Esophagus muscularis mucosa (tissue), 4 donors: ENCODE measurements around the gene MTA3. TPM values are rescaled to one million over a fixed set of nuclear protein-coding genes. Genes with fewer than 3 reads are reported as not detected.

ENCODE experiments used
- DNase-seq: peaks from one replicate; pipeline ENCODE4 v3.0.0-alpha.2; 2017; ENCODE audit errors: extremely low spot score
- H3K27ac ChIP-seq, 4 donors: fragments of 200-600 bp; sonication (generic); replicated peaks in 1 of 4; 1 replicate in 3 of 4; 2 replicates in 1 of 4; pipeline ENCODE4 v1.5.1; 2016 to 2019; ENCODE audit warnings: mild to moderate bottlenecking in 1 of 4
- H3K27me3 ChIP-seq, 4 donors: fragments of 200-600 bp; sonication (generic); one replicate each; pipeline versions ENCODE4 v1.5.1 to v1.6.0; 2016 to 2019
- H3K36me3 ChIP-seq, 4 donors: fragments of 200-600 bp; sonication (generic); one replicate each; pipeline ENCODE4 v1.5.1; 2016 to 2019
- H3K4me1 ChIP-seq, 4 donors: fragments of 200-600 bp; sonication (generic); one replicate each; pipeline ENCODE4 v1.5.1; 2016 to 2019
- H3K4me3 ChIP-seq, 4 donors: fragments of 200-600 bp; sonication (generic); 1 replicate in 2 of 4; 2 replicates in 2 of 4; pipeline ENCODE4 v1.5.1; 2016 to 2019; ENCODE audit warnings: mild to moderate bottlenecking in 4 of 4, moderate library complexity in 1 of 4
- H3K9me3 ChIP-seq, 4 donors: fragments of 200-600 bp; sonication (generic); 1 replicate in 3 of 4; 2 replicates in 1 of 4; pipeline ENCODE4 v1.5.1; 2016 to 2019
- EP300 ChIP-seq: sonication (generic); formaldehyde crosslinking; IDR thresholded peaks from one replicate; pipeline ENCODE4 v1.6.1; 2017; ENCODE audit warnings: antibody characterized with exemption
- POLR2A ChIP-seq: fragments of 450-650 bp; IDR thresholded peaks from one replicate; pipeline ENCODE4 v1.6.1; 2017; ENCODE audit warnings: antibody characterized with exemption, moderate library complexity, mild to moderate bottlenecking, low read depth
- POLR2AphosphoS5 ChIP-seq, 2 donors: sonication (generic); formaldehyde crosslinking; IDR thresholded peaks; one replicate each; pipeline ENCODE4 v1.6.1; 2017; ENCODE audit warnings: antibody characterized with exemption in 2 of 2
- WGBS: methylation state at CpG from one replicate; pipeline ENCODE4 v1.1.5; 2018; 5-methylcytosine and 5-hydroxymethylcytosine counted together
- intact Hi-C: fragments of 100-400 bp; cut with DNase I; formaldehyde crosslinking; loops from one replicate; pipeline ENCODE4 v1.15.1; 2023
- total RNA-seq, 4 donors: library from RNA; depleted of rRNA; stranded (reverse); fragments of >200 nt; gene quantifications; one replicate each; pipeline versions ENCODE4 v1.1.0 to v1.2.1, GENCODE V29; 2016
- TF ChIP-seq, protein P1 (sequence below), 3 experiments: fragments of 200-600 bp in 2 of 3; fragments of 450-650 bp in 1 of 3; sonication (generic) in 2 of 3; IDR thresholded peaks; one replicate each; pipeline ENCODE4 v1.5.1; 2017 to 2019; ENCODE audit warnings: antibody characterized with exemption in 3 of 3, mild to moderate bottlenecking in 2 of 3, moderate library complexity in 1 of 3

The MTA3 gene
- total RNA-seq, 4 donors from 2014 or later: 20.5 to 27.7 (median 24.3) TPM

DNA sequence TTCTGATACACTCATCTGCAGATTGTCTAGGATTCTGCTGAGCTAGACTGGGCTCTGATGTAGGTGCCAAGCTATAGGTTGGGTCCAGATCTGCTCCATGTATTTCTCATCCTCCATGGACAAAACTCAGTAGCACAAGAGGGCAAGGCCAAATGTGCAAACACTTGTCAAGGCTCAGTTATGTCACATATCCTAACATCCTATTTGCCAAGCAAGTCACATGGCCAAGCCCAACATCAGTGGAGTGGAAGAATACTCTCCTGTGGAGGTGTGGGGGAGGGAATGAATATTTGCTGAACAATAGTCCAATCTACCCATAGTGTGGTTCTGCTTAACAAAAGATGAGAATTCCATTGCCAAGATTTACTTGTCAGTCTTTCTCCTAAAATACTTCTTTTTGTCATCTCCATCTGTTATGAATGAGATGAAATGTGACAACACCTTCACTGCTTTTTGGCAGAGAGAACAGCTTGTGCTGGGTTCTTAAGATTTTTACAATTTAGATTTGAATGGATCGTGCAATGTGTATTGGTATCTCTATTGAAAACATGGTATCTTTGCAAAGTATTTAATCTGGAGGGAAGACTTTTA lies 105.7 kb downstream of the MTA3 start:
- no peak for DNase-seq
- TF ChIP-seq EP300: no peak
- TF ChIP-seq POLR2A: no peak
- TF ChIP-seq, protein P1, sequence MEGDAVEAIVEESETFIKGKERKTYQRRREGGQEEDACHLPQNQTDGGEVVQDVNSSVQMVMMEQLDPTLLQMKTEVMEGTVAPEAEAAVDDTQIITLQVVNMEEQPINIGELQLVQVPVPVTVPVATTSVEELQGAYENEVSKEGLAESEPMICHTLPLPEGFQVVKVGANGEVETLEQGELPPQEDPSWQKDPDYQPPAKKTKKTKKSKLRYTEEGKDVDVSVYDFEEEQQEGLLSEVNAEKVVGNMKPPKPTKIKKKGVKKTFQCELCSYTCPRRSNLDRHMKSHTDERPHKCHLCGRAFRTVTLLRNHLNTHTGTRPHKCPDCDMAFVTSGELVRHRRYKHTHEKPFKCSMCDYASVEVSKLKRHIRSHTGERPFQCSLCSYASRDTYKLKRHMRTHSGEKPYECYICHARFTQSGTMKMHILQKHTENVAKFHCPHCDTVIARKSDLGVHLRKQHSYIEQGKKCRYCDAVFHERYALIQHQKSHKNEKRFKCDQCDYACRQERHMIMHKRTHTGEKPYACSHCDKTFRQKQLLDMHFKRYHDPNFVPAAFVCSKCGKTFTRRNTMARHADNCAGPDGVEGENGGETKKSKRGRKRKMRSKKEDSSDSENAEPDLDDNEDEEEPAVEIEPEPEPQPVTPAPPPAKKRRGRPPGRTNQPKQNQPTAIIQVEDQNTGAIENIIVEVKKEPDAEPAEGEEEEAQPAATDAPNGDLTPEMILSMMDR (IDR thresholded peaks at IDR 0.05): no peak
- no peak for TF ChIP-seq POLR2AphosphoS5 (IDR thresholded peaks at IDR 0.05)
- 100% methylated on average over 1 of the region's 1 CpG for WGBS
- H3K27ac ChIP-seq: no peak overlapping the region
- H3K4me3 ChIP-seq: no peak overlapping the region
- no peaks in the 10 kb centered on the region for H3K9me3 ChIP-seq
- H3K4me1 ChIP-seq: peaks cover 0 to 9% (median 0%) of the 10 kb centered on the region in 4 donors
- peaks cover 0 to 4% (median 0%) of the 10 kb centered on the region in 4 donors for H3K36me3 ChIP-seq
- intact Hi-C loops: no loop called here
- no peaks in the 10 kb centered on the region for H3K27me3 ChIP-seq

DNA sequence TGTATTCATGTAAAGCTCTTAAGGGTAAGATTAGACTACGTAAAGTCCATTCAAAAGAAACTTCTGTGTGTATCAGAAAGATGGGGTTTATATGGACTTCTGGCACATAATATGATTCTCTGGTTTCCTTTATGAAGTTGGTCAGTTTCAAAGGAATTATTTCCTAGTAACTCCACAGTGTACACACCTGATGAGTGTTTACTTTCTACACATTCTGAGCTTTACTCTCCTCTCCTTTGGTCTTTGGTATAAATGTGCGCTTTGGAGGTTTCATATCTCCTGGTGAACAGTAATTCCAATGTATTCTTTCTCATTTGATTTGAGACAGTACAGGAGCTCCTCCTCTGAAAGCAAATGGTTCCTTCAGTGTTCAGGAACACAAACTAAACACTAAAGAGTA lies 107.4 kb downstream of the MTA3 start:
- Histone ChIP-seq H3K4me3 (no peak overlapping the region), H3K27ac (no peak overlapping the region), H3K36me3 (peaks cover 0 to 4% (median 0%) of the 10 kb centered on the region in 4 donors), H3K27me3 (no peaks in the 10 kb centered on the region), H3K4me1 (peaks cover 0 to 5% (median 2%) of the 10 kb centered on the region in 4 donors), H3K9me3 (no peaks in the 10 kb centered on the region)
- TF ChIP-seq EP300 (no peak), POLR2A (no peak)
- DNase-seq: no peak
- intact Hi-C loops: no loop called here
- 95% methylated on average over 2 of the region's 2 CpGs for WGBS

DNA sequence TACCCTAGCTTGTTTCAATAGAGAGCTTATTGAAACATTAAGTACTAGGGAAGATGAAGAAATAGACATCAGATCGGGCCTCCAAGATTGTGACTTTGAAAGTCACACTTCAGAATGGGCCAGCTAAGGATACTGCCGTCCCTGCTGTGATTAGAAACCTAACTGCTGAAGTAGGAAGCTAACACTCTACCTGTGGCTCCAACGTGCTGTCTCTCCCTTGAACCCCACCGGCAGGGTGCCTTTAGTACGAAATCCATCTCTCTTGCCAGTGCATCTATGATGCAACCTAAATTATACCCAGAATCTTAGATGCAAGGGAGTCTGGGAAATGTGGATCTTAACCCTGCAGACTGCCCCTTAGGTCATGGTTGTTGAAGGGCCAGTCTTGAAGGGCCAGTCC lies 116.9 kb downstream of the MTA3 start:
- no peaks in the 10 kb centered on the region for H3K4me1 ChIP-seq
- no peak overlapping the region for H3K4me3 ChIP-seq
- H3K27me3 ChIP-seq: no peaks in the 10 kb centered on the region
- peaks cover 0 to 18% (median 8%) of the 10 kb centered on the region in 4 donors for H3K36me3 ChIP-seq
- intact Hi-C loops: no loop called here
- WGBS: 78% methylated on average over 5 of the region's 5 CpGs
- no peaks in the 10 kb centered on the region for H3K9me3 ChIP-seq
- H3K27ac ChIP-seq: no peak overlapping the region
- TF ChIP-seq POLR2AphosphoS5 (IDR thresholded peaks at IDR 0.05) (no peak), EP300 (no peak)
- DNase-seq: no peak

DNA sequence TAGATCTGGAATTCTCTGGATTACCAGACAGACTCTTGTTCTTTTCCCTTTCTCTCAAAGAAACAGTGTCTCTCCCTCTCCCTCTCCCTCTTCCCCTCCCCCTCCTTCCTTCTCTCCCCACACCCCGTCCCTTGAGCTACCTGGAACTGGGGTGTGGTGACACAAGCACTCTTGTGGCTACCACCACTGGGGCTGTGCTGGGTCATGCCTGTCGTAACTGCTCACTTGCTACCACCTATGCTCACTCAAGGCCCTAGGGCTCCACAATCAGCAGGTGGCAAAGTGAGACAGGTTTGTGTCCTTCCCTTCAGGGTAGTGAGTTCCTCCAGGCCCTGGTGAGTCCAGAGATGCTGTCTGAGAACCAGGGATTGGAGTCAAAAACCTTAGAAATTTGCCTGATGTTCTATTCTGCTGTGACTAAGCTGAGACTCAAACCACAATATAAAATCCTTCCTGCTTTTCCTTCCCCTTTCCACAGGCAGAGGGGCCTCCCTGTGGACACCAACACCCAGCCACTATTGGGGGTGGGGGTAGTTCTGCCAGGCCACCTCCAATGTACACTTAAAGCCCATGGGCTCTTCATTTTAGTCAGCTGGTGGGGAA lies 124.7 kb downstream of the MTA3 start:
- Histone ChIP-seq H3K9me3 (no peaks in the 10 kb centered on the region), H3K27me3 (no peaks in the 10 kb centered on the region), H3K4me3 (no peak overlapping the region), H3K27ac (no peak overlapping the region), H3K36me3 (peaks cover 0 to 17% (median 2%) of the 10 kb centered on the region in 4 donors), H3K4me1 (no peaks in the 10 kb centered on the region)
- WGBS: 89% methylated on average over 2 of the region's 2 CpGs
- no peak for DNase-seq
- TF ChIP-seq, protein P1 (IDR thresholded peaks at IDR 0.05): no peak
- TF ChIP-seq EP300 (no peak), POLR2A (no peak), POLR2AphosphoS5 (IDR thresholded peaks at IDR 0.05) (no peak)
- intact Hi-C loops: no loop called here

DNA sequence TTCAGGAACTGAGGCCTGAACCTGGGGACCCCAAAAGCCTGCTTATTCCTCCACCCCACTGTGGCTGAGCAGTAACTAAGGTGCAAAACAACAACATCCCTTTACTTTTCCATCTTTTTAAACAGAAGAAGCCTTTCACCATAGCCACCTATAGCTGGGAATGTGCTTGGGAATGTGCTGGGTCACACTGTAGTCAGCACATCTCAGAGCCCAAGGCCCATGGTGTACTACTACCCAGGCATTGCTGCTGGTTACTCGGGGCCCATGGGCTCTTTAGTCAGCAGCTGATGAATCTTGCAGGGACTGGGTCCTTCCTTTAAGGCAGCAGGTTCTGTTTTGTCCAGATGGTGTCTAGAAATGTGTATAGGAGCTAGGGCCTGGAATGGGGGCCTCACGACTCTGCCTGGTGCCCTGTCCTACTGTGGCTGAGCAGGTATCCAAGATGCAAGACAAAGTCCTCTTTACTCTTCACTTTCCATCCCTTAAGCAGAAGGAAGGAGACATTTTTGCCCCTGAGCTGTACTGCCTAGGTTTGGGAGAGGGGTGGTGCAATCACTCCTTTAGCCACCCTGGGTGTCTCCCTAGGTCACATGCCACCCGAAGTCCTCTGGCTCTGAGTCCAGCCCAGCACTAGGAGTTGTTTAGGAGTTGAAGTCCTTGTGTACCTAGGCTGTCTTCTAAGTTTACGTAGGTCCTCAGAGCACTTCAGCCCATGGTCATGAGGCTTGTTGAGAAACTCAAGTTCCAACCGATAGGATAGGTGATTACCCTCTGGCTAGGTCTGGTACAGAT lies 125.5 kb downstream of the MTA3 start:
- intact Hi-C loops: no loop called here
- H3K27ac ChIP-seq: no peak overlapping the region
- H3K4me3 ChIP-seq: no peak overlapping the region
- H3K4me1 ChIP-seq: no peaks in the 10 kb centered on the region
- peaks cover 0 to 17% (median 2%) of the 10 kb centered on the region in 4 donors for H3K36me3 ChIP-seq
- no peak for TF ChIP-seq POLR2A
- TF ChIP-seq, protein P1 (IDR thresholded peaks at IDR 0.05): no peak
- no peak for TF ChIP-seq POLR2AphosphoS5 (IDR thresholded peaks at IDR 0.05)
- TF ChIP-seq EP300: no peak
- H3K9me3 ChIP-seq: no peaks in the 10 kb centered on the region
- no peak for DNase-seq
- WGBS: 77% methylated on average over 3 of the region's 5 CpGs
- H3K27me3 ChIP-seq: no peaks in the 10 kb centered on the region
